K562 (cell line): ENCODE data around the gene GNA14. TPM values are rescaled to one million over a fixed set of nuclear protein-coding genes. Genes with fewer than 3 reads are reported as not detected.

Experiments used
- ATAC-seq: fragments of 200-7000 bp; cut with Tn5 transposase; 3 replicates; pipeline ENCODE4 v1.9.1; 2020; ENCODE audit warnings: moderate library complexity
- BruUV-seq: library from RNA; stranded (reverse); fragments of 400-500 nt; replicated peaks from 2 replicates; lab custom pipeline; 2021; lab: Mats Ljungman, UMichigan
- CTCF ChIA-PET: fragments of 300-600 bp; formaldehyde crosslinking; extraction: SDS; loops from one replicate; lab custom pipeline; 2021; ENCODE audit warnings: low intra/inter-chr PET ratio; lab: Yijun Ruan, JAX
- POLR2A ChIA-PET: fragments of 300-600, 350-650 bp; sonication (Branson Sonifier 250); formaldehyde crosslinking; extraction: SDS; loops from one replicate; lab custom pipeline; 2021; ENCODE audit warnings: antibody characterized with exemption, inconsistent platforms; lab: Yijun Ruan, JAX
- DNase-seq, 4 experiments: peaks; one replicate each; pipeline versions ENCODE4 v3.0.0 to v3.0.0-alpha.2; 2011 to 2018; ENCODE audit warnings: low spot score in 3 of 4, mixed read lengths in 3 of 4; ENCODE audit errors: extremely low read depth in 1 of 4
- FAIRE-seq: peaks from 2 replicates; lab custom pipeline; 2011; peaks lifted over from hg19 to GRCh38; lab: Jason Lieb, UNC
- H2AFZ ChIP-seq: 2 replicates; pipeline ENCODE4 v1.6.0; 2011; ENCODE audit warnings: low read depth, low read length, control low read depth, inconsistent platforms
- H3K27ac ChIP-seq: fragments of 200-600 bp; 3 replicates; pipeline ENCODE4 v1.8.0; 2011; ENCODE audit warnings: low read depth, mild to moderate bottlenecking, control low read depth, inconsistent platforms, low read length, moderate library complexity, mixed read lengths; ENCODE audit errors: extremely low read depth
- H3K27me3 ChIP-seq, 2 experiments: fragments of 300-600 bp in 1 of 2; 2 replicates in 1 of 2; 3 replicates in 1 of 2; pipeline versions ENCODE4 v1.6.0 to v1.8.0; 2011; ENCODE audit warnings: inconsistent platforms in 2 of 2, low read length in 2 of 2, mild to moderate bottlenecking in 1 of 2, mixed read lengths in 1 of 2, moderate library complexity in 1 of 2; ENCODE audit not compliant: control insufficient read depth in 2 of 2, insufficient read depth in 2 of 2
- H3K36me3 ChIP-seq: fragments of 300-600 bp; 3 replicates; pipeline ENCODE4 v1.8.0; 2011; ENCODE audit warnings: mild to moderate bottlenecking, low read length, inconsistent platforms; ENCODE audit not compliant: control insufficient read depth, insufficient read depth
- H3K4me1 ChIP-seq, 2 experiments: fragments of 200-600 bp in 1 of 2; replicated peaks in 1 of 2; 2 replicates in 1 of 2; 3 replicates in 1 of 2; pipeline versions ENCODE4 v1.5.1 to v1.8.0; 2011; ENCODE audit warnings: inconsistent platforms in 2 of 2, low read length in 2 of 2, mild to moderate bottlenecking in 1 of 2, mixed read lengths in 1 of 2, moderate library complexity in 1 of 2; ENCODE audit not compliant: control insufficient read depth in 2 of 2, insufficient read depth in 2 of 2
- H3K4me2 ChIP-seq: 2 replicates; pipeline ENCODE4 v1.6.1; 2011; ENCODE audit warnings: low read length, control low read depth, inconsistent platforms, mixed read lengths; ENCODE audit not compliant: insufficient read depth
- H3K4me3 ChIP-seq: fragments of 200-600 bp; sonication (generic), shearing (Covaris generic); 2 replicates; pipeline ENCODE4 v1.5.1; 2016; ENCODE audit warnings: control low read depth, inconsistent platforms
- H3K79me2 ChIP-seq: fragments of 200-600 bp; 3 replicates; pipeline ENCODE4 v1.8.0; 2011; ENCODE audit warnings: low read length, inconsistent platforms; ENCODE audit not compliant: control insufficient read depth, insufficient read depth
- H3K9ac ChIP-seq, 2 experiments: 2 replicates each; pipeline versions ENCODE4 v1.6.0 to v1.6.1; 2011; ENCODE audit warnings: low read depth in 2 of 2, low read length in 2 of 2, control low read depth in 1 of 2, inconsistent platforms in 1 of 2, mild to moderate bottlenecking in 1 of 2, mixed read lengths in 1 of 2; ENCODE audit not compliant: insufficient read depth in 1 of 2
- H3K9me1 ChIP-seq: one replicate; pipeline ENCODE4 v1.6.0; 2011; ENCODE audit warnings: inconsistent platforms, mild to moderate bottlenecking, low read length, moderate library complexity; ENCODE audit not compliant: control insufficient read depth, insufficient read depth
- H3K9me3 ChIP-seq: replicated peaks from 2 replicates; pipeline ENCODE4 v1.5.1; 2011; ENCODE audit warnings: low read depth, low read length, inconsistent platforms; ENCODE audit not compliant: control insufficient read depth, insufficient read depth
- H4K20me1 ChIP-seq: replicated peaks from 2 replicates; pipeline ENCODE4 v1.6.1; 2011; ENCODE audit warnings: low read length, inconsistent platforms, mixed read lengths; ENCODE audit not compliant: control insufficient read depth, insufficient read depth
- CEBPB ChIP-seq: fragments of 450-650 bp; IDR thresholded peaks from 2 replicates; pipeline ENCODE4 v1.6.1; 2016; ENCODE audit warnings: missing genetic modification characterization, missing compliant biosample characterization
- CREB3L1 ChIP-seq: fragments of 450-650 bp; IDR thresholded peaks from 2 replicates; pipeline ENCODE4 v1.6.1; 2014; ENCODE audit warnings: low read depth, mild to moderate bottlenecking, moderate library complexity, borderline replicate concordance
- CUX1 ChIP-seq: fragments of 200-800 bp; sonication (Bioruptor generic); IDR thresholded peaks from 2 replicates; pipeline ENCODE4 v1.6.1; 2016; ENCODE audit warnings: missing genetic modification characterization, missing compliant biosample characterization
- ERF ChIP-seq: fragments of 450-650 bp; formaldehyde crosslinking; IDR thresholded peaks from 2 replicates; pipeline ENCODE4 v1.4.0; 2020; ENCODE audit warnings: mild to moderate bottlenecking, mixed read lengths
- HOXB6 ChIP-seq: fragments of 250-450 bp; sonication (Bioruptor Pico); IDR thresholded peaks from 2 replicates; pipeline ENCODE4 v1.5.1; 2022; ENCODE audit warnings: mild to moderate bottlenecking, borderline replicate concordance
- NEUROD1 ChIP-seq: fragments of 150-350 bp; IDR thresholded peaks from 2 replicates; pipeline ENCODE4 v1.6.1; 2014; ENCODE audit warnings: borderline replicate concordance, low read length, low read depth; ENCODE audit not compliant: partially characterized antibody
- RBM34 ChIP-seq: fragments of 200-400 bp; formaldehyde crosslinking; IDR thresholded peaks from 2 replicates; pipeline ENCODE4 v1.6.1; 2018; ENCODE audit warnings: low read length, borderline replicate concordance; ENCODE audit not compliant: insufficient read depth
- SMARCE1 ChIP-seq: fragments of 450-650 bp; IDR thresholded peaks from 2 replicates; pipeline ENCODE4 v1.7.1; 2016; ENCODE audit warnings: mild to moderate bottlenecking
- TRIM25 ChIP-seq: fragments of 450-650 bp; IDR thresholded peaks from 2 replicates; pipeline ENCODE4 v1.7.0; 2016; ENCODE audit warnings: borderline replicate concordance
- WGBS: fragments of 100-300 bp; shearing (Covaris generic); methylation state at CpG from one replicate; pipeline ENCODE4 v1.1.6; 2016; ENCODE audit warnings: low coverage, mixed read lengths; ENCODE audit not compliant: insufficient coverage; ENCODE audit errors: missing lambda C conversion rate; 5-methylcytosine and 5-hydroxymethylcytosine counted together
- in situ Hi-C: fragments of 300-500 bp; cut with MboI; formaldehyde crosslinking; loops from 4 replicates; pipeline ENCODE4 v1.15.0; 2018; ENCODE audit warnings: inconsistent platforms, mixed read lengths
- intact Hi-C: fragments of 100-400 bp; cut with micrococcal nuclease; formaldehyde crosslinking; loops from 2 replicates; pipeline ENCODE4 v1.14.2; 2022
- polyA plus RNA-seq, 8 experiments: library from polyadenylated mRNA; depleted of rRNA in 4 of 8; stranded (reverse) in 5 of 8; unstranded in 3 of 8; fragments of >200 nt; fragmentation: Nextera tagmentation in 2 of 8; fragmentation: Illumina TruSeq in 1 of 8; extraction: Ambion mirVana in 2 of 8; extraction: Trizol in 1 of 8; gene quantifications; 2 replicates each; pipeline versions ENCODE4 v1.2.1 to v1.2.3, GENCODE V29; 2011 to 2014; ENCODE audit warnings: inconsistent platforms in 1 of 8, missing spikeins in 1 of 8
- total RNA-seq, 7 experiments: library from RNA; depleted of rRNA in 6 of 7; stranded (reverse); fragments of >200 nt in 6 of 7; fragmentation: Illumina TruSeq in 2 of 7; extraction: Trizol in 2 of 7; gene quantifications; 2 replicates each; pipeline versions ENCODE4 v1.2.1 to v1.2.3, GENCODE V29; 2011 to 2021; ENCODE audit warnings: low replicate concordance in 1 of 7
- TF ChIP-seq, protein P1 (sequence below), 2 experiments: fragments of 450-650 bp in 1 of 2; sonication (generic) in 1 of 2; formaldehyde crosslinking; conservative IDR thresholded peaks; 2 replicates each; pipeline versions ENCODE4 v1.4.0 to v1.8.1; 2020 to 2022; ENCODE audit warnings: mild to moderate bottlenecking in 1 of 2, missing genetic modification reagents in 1 of 2

Gene GNA14
- total and polyA plus RNA-seq, 9 of the 15 experiments (the other 6 are each of a cell fraction or from before 2014, with no cell fraction given) = 0.03 to 0.11 (median 0.03) TPM; not detected in 6

GRCh38 chr9:77659926-77660325 is 11.8 kb upstream of the GNA14 start:
- WGBS = 0% methylated on average over 1 of the region's 5 CpGs
- Histone ChIP-seq H3K9ac (no peak overlapping the region), H3K4me1 (no peaks in the 10 kb centered on the region), H3K9me1 (no peaks in the 10 kb centered on the region), H3K9me3 (no peaks in the 10 kb centered on the region), H3K4me2 (no peak overlapping the region), H3K27ac (no peak overlapping the region), H4K20me1 (no peaks in the 10 kb centered on the region), H3K79me2 (no peaks in the 10 kb centered on the region), H3K36me3 (no peaks in the 10 kb centered on the region), H2AFZ (no peak overlapping the region), H3K27me3 (peaks cover 7 to 8% of the 10 kb centered on the region in 2 experiments; a peak in 4 of 5 replicates), H3K4me3 (no peak overlapping the region)
- no TSS peak for BruUV-seq
- FAIRE-seq (no peak), DNase-seq (no peak), ATAC-seq (no peak)
- intact Hi-C loops (loop anchor here (10.0 kb wide), 1 partner anchor 375 kb away; the partner anchor contains the start of gene GNAQ), in situ Hi-C loops (no loop called here)
- POLR2A ChIA-PET = no interaction called here
- CTCF ChIA-PET = no interaction called here
- TF ChIP-seq CEBPB (tag) (no peak), HOXB6 (CRISPR knock-in tag) (no peak), SMARCE1 (no peak), NEUROD1 (no peak), TRIM25 (no peak), ERF (CRISPR knock-in tag) (no peak), CREB3L1 (no peak), RBM34 (no peak), CUX1 (CRISPR knock-in tag) (no peak)
- TF ChIP-seq, protein P1, sequence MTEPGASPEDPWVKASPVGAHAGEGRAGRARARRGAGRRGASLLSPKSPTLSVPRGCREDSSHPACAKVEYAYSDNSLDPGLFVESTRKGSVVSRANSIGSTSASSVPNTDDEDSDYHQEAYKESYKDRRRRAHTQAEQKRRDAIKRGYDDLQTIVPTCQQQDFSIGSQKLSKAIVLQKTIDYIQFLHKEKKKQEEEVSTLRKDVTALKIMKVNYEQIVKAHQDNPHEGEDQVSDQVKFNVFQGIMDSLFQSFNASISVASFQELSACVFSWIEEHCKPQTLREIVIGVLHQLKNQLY (CRISPR knock-in tag; conservative IDR thresholded peaks at IDR 0.05) = no peak
